Spleen (tissue), 7 donors: Measurements from ENCODE around the gene MADD.

Experiments used
- CTCF ChIP-seq, 11 experiments: fragments of 200-600 bp in 7 of 11; fragments of 450-650 bp in 4 of 11; sonication (generic) in 4 of 11; IDR thresholded peaks in 8 of 11; conservative IDR thresholded peaks in 3 of 11; 1 replicate in 7 of 11; 2 replicates in 4 of 11; pipeline versions ENCODE4 v1.4.0 to v1.8.0; 2016 to 2021; ENCODE audit warnings: antibody characterized with exemption in 11 of 11, inconsistent platforms in 4 of 11, mild to moderate bottlenecking in 1 of 11
- POLR2A ChIP-seq, 3 donors: fragments of 450-650 bp; IDR thresholded peaks; one replicate each; pipeline ENCODE4 v1.5.1; 2017; ENCODE audit warnings: antibody characterized with exemption in 3 of 3, mild to moderate bottlenecking in 1 of 3
- donor health status: DM: no; HTN: no; CAD: no; lungs with moderate emphysema.
- donor health status: DM: no; HTN: no; CAD: no.
- donor health status: DM: no; HTN: no; CAD: no.

GRCh38 chr11:47306484-47306844 is 36.5 kb downstream of the MADD start:
- TF ChIP-seq CTCF (IDR thresholded peaks at IDR 0.05 in 8 of 11, conservative IDR thresholded peaks at IDR 0.05 in 3 of 11) (no peak), POLR2A (IDR thresholded peaks at IDR 0.05) (no peak)
